Colonic mucosa (tissue), 4 donors: ENCODE results near the gene MPG. TPM values are rescaled to one million over a fixed set of nuclear protein-coding genes. Genes with fewer than 3 reads are reported as not detected.
"Not testable (repeated sequence)": the region's sequence is repeated elsewhere in the genome, so short reads cannot be mapped to it uniquely, and the experiment has no call there.

ENCODE experiments used
- DNase-seq: peaks from one replicate; pipeline ENCODE4 v3.0.0-alpha.2; 2020
- H3K27ac ChIP-seq: fragments of 200-600 bp; one replicate; pipeline ENCODE4 v1.8.0; 2021
- H3K27me3 ChIP-seq: fragments of 200-600 bp; one replicate; pipeline ENCODE4 v1.8.0; 2021
- H3K36me3 ChIP-seq: fragments of 200-600 bp; one replicate; pipeline ENCODE4 v1.8.0; 2021
- H3K4me1 ChIP-seq: fragments of 200-600 bp; one replicate; pipeline ENCODE4 v1.8.0; 2021; ENCODE audit warnings: mild to moderate bottlenecking
- H3K4me3 ChIP-seq: fragments of 200-600 bp; one replicate; pipeline ENCODE4 v1.8.0; 2021
- H3K9ac ChIP-seq, 2 donors: one replicate each; pipeline ENCODE4 v1.7.0; 2013; ENCODE audit warnings: control low read depth in 2 of 2, low read depth in 2 of 2, low read length in 2 of 2
- H3K9me3 ChIP-seq: fragments of 200-600 bp; one replicate; pipeline ENCODE4 v1.8.0; 2021
- CTCF ChIP-seq: fragments of 200-600 bp; IDR thresholded peaks from one replicate; pipeline ENCODE4 v1.8.0; 2022; ENCODE audit warnings: antibody characterized with exemption, mild to moderate bottlenecking
- intact Hi-C: fragments of 100-400 bp; cut with DNase I; formaldehyde crosslinking; loops from one replicate; pipeline ENCODE4 v1.14.1; 2022
- total RNA-seq, 2 donors: library from RNA; stranded (reverse); fragmentation: NEBNext Ultra II Directional in 1 of 2; extraction: Animal tissue kit (Norgen Biotek cat#: 25700) in 1 of 2; gene quantifications; one replicate each; pipeline ENCODE4 v1.2.1, GENCODE V29; 2021
- donor health status: healthy.
- donor health status: DM: no; HTN: no; CAD: no.
- donor health status: DM: no; HTN: no; CAD: no.

Gene MPG
- total RNA-seq, 2 donors from 2014 or later, result 39.3 to 42.1 TPM

GRCh38 chr16:45454-45853 lies 32.6 kb upstream of the MPG start:
- Histone ChIP-seq H3K4me1 (no peaks in the 10 kb centered on the region), H3K36me3 (no peaks in the 10 kb centered on the region), H3K4me3 (no peak overlapping the region), H3K27ac (no peak overlapping the region), H3K9me3 (no peaks in the 10 kb centered on the region), H3K27me3 (no peaks in the 10 kb centered on the region), H3K9ac (no peak overlapping the region)
- DNase-seq, result no peak
- no peak for TF ChIP-seq CTCF
- intact Hi-C loops, result no loop called here

DNA sequence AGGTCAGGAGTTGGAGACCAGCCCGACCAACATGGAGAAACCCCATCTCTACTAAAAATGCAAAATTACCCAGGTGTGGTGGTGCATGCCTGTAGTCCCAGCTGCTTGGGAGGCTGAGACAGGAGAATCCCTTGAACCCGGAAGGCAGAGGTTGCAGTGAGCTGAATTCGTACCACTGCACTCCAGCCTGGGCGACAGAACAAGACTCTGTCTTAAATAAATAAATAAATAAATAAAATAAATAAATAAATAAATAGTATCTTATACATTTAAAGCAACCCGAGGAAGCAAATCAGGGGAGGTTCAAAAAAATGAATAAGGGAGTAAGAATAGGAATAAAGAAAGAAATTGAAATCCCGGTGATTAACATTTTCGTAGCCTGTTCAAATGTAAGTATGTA lies 31.5 kb upstream of the MPG start:
- H3K27me3 ChIP-seq, H3K9me3 ChIP-seq, intact Hi-C loops, H3K9ac ChIP-seq, H3K27ac ChIP-seq, DNase-seq, H3K4me3 ChIP-seq, H3K4me1 ChIP-seq, H3K36me3 ChIP-seq: not testable (repeated sequence)

- Histone ChIP-seq H3K4me1 (no peaks in the 10 kb centered on the region), H3K27ac (no peak overlapping the region), H3K27me3 (no peaks in the 10 kb centered on the region), H3K9me3 (no peaks in the 10 kb centered on the region), H3K36me3 (no peaks in the 10 kb centered on the region), H3K4me3 (no peak overlapping the region), H3K9ac (no peak overlapping the region)
- no peak for DNase-seq
- intact Hi-C loops, result no loop called here
- TF ChIP-seq CTCF, result no peak
Measured at GRCh38 chr16:47234-47633, 30.8 kb upstream of the MPG start.

GRCh38 chr16:50769-51591 lies 27.0 kb upstream of the MPG start:
- TF ChIP-seq CTCF, result no peak
- H3K4me3 ChIP-seq, result no peak overlapping the region
- no peaks in the 10 kb centered on the region for H3K36me3 ChIP-seq
- no peaks in the 10 kb centered on the region for H3K27me3 ChIP-seq
- no peak for DNase-seq
- H3K4me1 ChIP-seq, result no peaks in the 10 kb centered on the region
- intact Hi-C loops, result no loop called here
- H3K9ac ChIP-seq, result no peak overlapping the region
- no peak overlapping the region for H3K27ac ChIP-seq
- no peaks in the 10 kb centered on the region for H3K9me3 ChIP-seq

GRCh38 chr16:53346-54236 lies 24.4 kb upstream of the MPG start, which contains the start of the genes POLR3K and SNRNP25:
TSS of gene POLR3K (minus strand) at chr16:53608. CDS start at chr16:53586, 22 bp downstream.
TSS of gene SNRNP25 (plus strand) at chr16:53828. CDS start at chr16:54017, 189 bp downstream.
- peak within 1 kb of the TSS; percentile 92 for H3K4me3 ChIP-seq
- no peaks in the 10 kb centered on the region for H3K4me1 ChIP-seq
- H3K9ac ChIP-seq, result peak within 1 kb of the TSS; percentile 75 to 81
- peak within 1 kb of the TSS; percentile 70 for H3K27ac ChIP-seq
- H3K36me3 ChIP-seq, result no peaks in the 10 kb centered on the region
- TF ChIP-seq CTCF, result no peak
- no peaks in the 10 kb centered on the region for H3K27me3 ChIP-seq
- no peaks in the 10 kb centered on the region for H3K9me3 ChIP-seq
- DNase-seq, result peak; percentile 99
- intact Hi-C loops, result no loop called here
